HG03097 (cell line): ENCODE results near the gene CCL16.
"Not testable (repeated sequence)": the region's sequence is repeated elsewhere in the genome, so short reads cannot be mapped to it uniquely, and the experiment has no call there.

Experiments used
- ATAC-seq: cut with Tn5 transposase; IDR thresholded peaks from one replicate; pipeline ENCODE4 v1.9.1; 2021; ENCODE audit not compliant: unreplicated experiment, low FRiP score

CCL16 gene, protein sequence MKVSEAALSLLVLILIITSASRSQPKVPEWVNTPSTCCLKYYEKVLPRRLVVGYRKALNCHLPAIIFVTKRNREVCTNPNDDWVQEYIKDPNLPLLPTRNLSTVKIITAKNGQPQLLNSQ

DNA sequence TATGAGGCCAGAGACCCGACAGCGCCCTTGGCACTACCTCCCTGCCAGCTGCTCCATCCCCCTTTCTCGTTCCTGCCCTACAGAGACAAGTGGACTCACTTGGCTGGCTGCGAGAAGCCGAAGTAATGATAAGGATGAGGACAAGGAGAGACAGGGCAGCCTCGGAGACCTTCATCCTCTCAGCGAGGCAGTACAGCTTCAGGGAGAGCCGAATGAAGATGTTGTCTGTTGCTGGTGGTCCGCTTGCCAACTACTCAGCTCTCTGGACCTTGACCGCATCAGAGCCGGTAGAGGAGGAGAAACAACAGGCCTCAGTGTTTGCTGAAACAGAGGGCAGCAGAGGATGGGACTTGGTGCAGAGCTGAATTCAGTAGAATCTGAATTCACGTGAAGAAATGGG, at the start of gene CCL16:
CCL16 (minus strand) TSS at position 252 of the 400 bp plus-strand sequence; CDS start at position 175, 77 bp downstream.
- ATAC-seq = no peak

DNA sequence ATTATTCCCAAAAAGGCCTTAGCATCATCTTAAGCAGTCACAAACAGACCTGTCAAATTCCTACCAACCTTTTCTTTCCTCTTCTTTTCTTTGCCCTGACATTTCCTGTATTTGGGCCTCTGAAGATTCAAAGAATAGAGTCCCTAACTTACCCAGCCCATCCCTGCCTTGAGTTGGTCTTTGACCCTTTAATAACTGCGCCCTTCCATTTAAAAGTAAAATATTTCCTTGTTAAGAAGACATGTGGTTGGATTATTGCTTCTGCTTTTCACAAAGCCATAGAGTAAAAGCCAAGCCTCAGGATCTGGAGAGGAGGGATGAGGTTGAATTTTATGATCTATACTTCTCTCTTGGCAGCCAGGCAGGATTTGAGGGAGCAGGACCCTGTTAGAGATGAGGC, 49.7 kb upstream of the CCL16 start:
- ATAC-seq = no peak

DNA sequence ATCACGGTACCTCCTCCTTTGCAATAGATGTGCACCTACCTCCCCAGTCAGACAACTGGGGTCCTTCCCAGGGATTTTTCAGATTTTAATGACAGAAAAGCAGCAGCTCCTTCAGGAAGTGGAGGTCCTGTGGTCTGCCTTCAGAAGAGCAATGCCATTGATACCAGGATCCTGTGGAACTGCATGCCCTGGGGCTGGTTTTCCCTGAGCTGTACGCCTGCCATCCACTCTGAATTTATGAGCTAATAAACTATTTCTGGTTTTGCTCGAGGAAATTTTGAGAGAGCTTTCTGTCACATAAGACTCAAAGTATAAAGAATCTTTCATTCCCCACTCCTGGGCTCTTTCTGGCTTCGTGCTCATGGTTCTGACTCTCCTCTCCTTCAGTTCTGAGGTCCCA, 46.5 kb upstream of the CCL16 start:
- ATAC-seq = no peak

DNA sequence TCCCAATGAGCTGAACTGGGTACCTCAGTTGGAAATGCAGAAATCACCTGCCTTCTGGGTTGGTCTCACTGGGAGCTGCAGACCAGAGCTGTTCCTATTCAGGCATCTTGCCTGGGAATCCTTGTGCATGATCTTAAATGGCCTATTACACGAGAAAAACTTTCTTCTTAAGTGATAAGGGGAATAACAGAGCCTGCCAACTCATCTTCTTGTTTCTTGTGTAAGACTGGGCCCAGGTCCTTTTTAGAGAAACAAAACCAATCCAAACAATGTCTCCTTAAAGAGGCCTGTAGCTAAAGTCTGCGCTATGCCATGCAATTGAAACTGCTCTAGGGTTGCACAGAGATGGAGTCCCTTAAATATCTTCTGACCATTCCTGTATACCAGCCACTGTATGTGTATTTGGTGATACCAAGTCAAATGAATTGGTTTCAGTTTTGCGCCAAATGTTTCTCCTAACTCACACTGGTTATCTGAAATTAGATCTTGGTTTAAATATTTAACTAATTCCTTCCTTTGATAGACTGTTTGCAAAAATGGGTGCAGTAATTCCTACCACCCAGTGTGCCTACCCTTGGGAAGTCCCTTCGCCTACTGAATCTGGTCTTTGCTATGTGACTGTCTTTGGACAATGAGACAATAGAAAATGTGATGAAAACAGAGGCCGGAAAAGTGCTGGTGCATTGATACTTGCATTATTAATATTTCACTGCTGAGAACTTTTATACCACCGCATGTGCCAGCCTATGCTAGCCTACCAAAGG, 43.0 kb upstream of the CCL16 start:
- no peak for ATAC-seq

DNA sequence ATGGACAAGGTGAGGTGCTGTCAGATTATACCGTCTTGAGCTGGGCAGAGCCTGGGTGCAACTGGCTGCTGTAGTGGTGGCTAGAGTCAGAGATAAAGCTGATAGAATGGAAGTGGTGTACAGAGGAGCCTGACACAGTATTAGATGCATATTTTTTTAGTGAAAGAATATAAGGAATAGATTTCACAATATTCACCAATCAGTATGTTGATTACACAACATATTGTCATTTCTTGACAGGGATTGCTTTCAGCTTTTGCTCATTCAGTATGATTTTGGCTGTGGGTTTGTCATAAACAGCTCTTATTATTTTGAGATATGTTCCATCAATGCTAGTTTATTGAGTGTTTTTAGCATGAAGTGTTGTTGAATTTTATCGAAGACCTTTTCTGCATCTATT, 38.1 kb upstream of the CCL16 start:
- no peak for ATAC-seq

DNA sequence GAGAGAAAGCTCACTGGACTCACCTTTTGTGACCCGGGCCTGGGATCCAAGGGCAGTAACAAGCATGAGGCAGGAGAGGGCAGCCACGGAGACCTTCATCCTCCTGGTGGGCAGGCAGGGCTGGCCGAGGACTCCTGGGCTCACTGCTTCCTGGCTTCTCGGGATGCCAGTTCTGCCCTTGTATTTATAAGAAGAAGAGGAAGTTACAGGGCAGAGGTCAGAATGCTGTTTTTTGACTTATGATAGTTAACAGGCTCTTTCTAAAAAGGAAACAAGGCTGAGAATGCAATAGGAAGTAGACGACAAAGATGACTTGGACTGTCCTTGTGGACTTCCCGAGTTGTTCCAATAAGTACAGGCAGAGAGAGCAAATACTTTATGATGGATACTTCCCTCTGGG, 36.5 kb upstream of the CCL16 start, which contains the start of gene CCL23:
CCL23 (minus strand) TSS at position 174 of the 400 bp plus-strand sequence; CDS start at position 99, 75 bp downstream.
- no peak for ATAC-seq

DNA sequence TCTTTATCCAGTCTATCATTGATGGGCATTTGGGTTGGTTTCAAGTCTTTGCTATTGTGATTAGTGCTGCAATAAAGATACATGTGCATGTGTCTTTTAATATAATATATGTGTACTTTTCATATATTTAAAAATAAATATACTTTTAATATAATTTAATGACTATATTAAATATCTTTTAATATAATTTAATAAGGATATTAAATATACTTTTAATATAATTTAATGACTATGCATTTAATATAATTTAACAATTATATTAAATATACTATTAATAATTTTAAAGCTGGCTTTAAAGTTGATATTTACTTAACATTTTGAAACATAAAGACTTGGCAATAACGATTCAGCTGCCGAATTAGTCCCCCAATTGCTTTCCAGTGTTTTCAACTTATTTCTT, 35.3 kb upstream of the CCL16 start:
- no peak for ATAC-seq

DNA sequence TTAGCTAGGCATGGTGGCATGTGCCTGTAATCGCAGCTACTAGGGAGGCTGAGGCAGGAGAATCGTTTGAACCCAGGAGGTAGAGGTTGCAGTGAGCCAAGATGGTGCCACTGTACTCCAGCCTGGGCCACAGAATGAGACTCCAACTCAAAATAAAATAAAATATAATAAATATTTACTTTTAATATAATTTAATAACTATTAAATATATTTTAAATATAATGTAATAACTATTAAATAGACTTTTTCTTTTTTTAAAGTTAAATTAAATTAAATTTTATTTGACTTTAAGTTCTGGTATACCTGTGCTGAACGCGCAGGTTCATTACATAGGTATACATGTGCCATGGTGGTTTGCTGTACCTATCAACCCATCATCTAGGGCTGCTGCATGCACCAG, 34.6 kb upstream of the CCL16 start:
- not testable (repeated sequence) for ATAC-seq

DNA sequence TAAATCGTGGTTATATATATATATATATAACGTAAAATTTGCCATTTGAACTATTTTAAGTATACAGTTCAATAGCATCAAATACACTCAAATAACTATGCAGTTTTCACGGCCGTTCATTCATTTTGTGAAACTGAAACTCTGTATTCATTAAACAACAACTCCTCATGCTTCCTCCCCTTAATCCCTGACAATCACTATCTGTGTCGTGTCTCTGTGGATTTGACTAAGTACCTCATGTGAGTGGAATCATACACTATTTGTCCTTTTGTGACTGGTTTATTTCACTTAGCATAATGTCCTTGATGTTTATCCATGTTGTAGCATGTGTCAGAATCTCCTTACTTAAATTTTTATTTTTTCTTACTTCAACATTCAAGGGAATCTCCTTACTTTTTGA, 33.6 kb upstream of the CCL16 start:
- no peak for ATAC-seq

DNA sequence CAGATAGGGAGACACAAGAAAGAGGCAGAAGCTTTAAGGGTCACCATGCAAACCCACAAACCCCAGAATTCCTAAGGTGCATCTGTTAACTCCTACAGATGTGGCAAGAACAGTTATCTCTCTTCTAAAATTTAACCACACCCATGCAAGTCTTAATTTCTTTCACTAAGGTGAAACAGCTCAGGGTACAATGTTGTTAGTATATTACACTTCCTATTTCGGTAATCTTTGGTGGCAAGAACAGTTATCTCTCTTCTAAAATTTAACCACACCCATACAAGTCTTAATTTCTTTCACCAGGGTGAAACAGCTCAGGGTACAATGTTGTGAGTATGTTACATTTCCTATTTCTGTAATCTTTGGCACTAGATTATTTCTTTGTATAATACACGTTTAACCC, 29.9 kb upstream of the CCL16 start:
- no peak for ATAC-seq

DNA sequence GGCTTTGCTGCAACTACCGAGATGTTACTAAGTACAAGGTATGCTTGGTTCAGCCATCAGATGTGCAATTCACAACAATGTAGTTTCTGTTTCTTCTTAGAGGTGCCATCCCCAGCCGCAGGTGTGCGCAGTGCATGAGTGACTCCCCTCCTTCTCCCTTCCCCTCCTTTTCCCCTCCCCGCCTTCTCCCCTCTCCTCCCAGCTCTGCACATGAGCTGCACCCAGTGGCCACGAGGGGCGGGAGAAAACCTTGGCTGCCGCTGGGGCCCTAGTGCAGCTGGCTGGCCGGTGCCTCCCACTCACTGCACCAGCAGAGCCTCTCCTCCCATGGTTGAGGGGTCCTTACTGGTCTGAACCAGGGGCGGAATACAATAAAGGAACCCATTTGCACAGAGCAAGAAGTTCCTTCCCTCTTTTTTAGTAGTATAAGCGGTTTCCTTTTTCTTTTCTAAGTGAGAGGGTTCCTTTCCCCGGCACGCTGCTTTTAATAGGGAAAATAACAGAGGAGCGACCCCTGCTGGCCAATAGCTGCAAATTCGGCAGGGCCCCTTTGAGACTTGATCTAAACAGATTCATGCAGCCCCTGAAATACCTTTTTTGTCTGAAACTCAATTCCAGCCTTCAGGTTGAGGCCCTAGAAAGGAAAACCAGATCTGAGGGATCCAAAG, 27.8 kb upstream of the CCL16 start:
- no peak for ATAC-seq

DNA sequence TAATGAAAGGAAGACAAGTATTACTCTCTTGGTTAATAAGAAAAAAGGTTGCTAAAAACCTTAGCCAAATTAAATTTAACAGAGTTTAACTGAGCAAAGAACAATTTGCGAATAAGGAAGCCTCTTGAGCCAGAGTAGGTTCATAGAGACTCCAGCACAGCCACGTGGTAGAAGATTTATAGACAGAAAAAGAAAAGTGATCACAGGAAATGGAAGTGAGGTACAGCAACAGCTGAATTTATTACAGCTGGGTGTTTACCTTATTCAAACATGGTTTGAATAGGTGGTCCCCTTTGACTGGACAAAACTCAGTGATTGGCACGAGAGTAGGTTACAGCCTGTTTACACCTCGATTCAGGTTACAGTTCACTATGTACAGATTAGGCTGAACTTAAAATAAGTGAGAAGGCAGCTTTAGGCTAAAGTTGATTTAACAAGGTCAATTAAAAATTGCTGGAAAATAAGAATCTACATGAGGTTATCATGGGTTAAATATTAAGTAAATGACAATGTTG, 23.4 kb upstream of the CCL16 start:
- ATAC-seq = no peak

DNA sequence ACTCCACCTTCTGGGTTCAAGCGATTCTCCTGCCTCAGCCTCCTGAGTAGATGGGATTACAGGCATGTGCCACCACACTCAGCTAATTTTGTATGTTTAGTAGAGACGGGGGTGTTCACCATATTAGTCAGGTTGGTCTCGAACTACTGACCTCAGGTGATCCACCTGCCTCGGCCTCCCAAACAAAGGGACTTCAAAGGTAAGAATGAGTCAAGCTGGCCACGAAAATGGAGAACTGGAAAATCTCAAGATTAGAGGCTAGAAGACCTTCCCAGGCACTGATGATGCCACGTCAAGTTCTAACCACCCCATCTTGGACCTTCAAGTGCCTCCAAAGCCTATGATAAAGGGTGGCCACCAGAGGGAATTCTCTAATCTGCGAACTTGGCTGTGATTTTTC, 21.3 kb upstream of the CCL16 start:
- no peak for ATAC-seq

DNA sequence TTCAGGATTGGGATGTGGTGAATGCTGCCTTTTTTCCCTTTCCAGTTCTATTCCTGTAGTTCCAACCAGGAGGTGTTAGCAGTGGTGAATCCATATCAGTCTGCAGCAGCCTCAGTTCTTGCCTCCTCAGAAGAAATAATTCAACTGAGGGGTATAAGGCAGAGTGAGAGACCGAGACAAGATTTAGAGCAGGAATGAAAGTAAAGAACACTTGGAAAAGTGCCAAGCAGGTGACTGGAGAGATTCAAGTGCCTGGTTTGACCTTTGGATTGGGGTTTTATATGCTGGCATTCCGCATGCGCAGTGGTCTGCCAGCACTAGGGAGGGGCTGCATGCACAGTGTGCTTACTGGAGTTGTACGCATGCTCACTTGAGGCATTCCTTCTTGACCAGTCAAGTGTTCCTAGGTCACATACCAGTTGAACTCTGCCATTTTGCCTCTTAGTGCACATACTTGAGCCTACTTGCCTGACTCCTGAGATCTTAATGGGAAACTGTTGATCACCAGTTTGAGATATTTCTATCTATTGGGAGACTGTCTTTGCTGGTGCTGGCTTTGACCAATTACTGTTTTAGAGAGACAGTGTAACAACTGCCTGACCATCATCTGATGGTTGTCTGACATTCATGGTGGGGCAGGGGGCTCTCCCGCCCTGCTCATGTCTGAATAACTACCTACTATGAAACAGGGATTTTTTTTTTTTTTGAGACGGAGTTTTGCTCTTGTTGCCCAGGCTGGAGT, 20.7 kb upstream of the CCL16 start:
- ATAC-seq = no peak

DNA sequence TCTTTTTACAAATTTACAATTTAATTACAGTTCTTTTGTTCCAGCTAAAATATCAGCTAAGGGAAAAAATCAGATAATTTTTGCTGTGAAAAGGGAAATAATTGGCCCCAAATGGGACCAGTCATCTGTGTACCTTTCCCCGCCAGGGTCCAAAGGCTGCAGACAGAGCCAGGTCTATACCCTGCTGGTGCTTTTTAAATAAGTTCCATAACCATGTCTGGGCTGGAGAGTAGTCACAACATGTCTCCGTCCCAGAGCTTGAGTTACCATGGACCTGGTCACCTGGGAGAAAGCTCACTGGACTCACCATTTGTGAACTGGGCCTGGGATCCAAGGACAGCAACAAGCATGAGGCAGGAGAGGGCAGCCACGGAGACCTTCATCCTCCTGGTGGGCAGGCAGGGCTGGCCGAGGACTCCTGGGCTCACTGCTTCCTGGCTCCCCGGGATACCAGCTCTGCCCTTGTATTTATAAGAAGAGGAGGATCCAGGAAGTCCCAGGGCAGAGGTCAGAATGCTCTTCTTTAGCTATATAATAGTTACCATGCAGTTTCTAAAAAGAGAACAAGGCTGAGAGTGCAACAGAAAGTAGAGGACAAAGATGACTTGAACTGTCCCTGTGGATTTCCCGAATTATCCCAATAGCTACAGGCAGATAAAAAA, 19.9 kb upstream of the CCL16 start, which contains the start of gene CCL15:
CCL15 (minus strand) TSS at position 444 of the 662 bp plus-strand sequence; CDS start at position 383, 61 bp downstream.
- ATAC-seq = no peak

DNA sequence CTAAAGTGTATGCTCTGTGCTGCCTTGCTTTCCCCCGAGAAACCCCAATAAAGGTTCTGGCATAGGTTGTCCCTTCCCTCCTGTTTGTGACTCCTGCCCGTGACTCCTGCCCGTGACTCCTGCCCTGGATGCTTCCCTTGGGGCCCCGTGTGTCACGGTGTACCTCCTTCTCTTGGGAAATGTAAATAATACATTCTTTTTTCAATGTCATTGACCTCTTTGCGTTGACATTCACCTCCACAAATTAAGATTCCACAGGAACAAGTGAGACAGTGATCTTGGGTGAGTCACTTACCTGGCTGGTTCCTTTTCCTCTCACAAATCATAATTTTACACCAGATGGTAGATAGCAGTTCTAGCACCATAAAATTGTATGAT, 19.4 kb upstream of the CCL16 start:
- no peak for ATAC-seq

DNA sequence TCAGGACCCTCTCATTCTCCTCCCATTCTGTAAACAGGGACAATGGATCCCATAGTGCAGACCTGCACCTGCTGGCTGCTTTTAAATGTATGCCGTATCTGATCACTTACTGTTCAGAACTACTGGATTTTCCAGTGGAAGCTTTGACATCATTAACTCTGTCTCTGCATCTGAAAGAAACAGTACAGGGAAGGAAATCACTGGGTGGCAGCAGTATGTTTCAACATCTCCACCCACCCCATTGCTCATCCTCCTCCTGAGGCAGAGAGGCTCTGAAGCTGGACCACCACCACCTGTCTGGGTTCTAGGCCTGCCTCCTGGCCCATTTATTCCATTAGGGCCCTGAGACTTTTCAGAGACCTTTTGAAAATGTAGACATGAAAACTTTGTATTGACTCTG, 17.5 kb upstream of the CCL16 start:
- no peak for ATAC-seq

DNA sequence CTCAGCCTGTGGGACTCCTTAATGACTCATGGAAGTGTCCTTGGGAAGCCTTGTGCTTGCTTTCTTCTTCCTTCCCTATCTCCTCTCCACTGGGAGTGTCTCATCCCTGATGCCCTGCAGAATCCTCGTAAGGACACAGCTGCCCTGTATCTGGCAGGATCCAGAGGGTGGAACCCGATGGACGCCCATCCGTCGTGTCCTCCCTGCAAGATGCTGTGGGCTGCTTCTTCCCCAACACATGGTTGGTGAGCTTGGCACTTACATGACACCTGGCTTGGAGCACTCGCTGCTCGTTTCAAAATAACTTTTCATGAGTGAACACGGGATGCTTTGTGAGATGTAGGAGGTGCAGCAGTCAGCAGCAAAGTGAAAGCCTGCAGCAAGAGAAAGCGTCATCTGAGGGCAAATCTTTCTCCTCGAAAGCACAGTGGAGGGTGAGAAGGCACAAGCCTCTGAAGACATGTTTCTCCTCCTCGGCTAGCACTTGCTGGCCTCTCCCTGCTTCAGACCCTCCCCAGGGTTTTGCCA, 16.8 kb upstream of the CCL16 start:
- ATAC-seq = no peak

DNA sequence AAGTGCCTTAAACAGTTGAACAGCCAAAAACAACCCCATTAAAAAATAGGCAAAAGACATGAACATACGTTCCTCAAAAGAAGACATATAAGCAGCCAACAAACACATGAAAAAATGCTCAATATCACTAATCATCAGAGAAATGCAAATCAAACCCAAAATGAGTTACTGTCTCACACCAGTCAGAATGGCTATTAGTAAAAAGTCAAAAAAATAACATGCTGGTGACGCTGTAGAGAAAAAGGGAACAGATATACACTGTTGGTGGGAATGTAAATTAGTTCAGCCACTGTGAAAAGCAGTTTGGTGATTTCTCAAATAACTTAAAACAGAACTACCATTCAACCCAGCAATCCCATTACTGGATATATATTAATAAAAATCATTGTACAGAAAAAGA, 14.0 kb upstream of the CCL16 start:
- ATAC-seq = not testable (repeated sequence)

DNA sequence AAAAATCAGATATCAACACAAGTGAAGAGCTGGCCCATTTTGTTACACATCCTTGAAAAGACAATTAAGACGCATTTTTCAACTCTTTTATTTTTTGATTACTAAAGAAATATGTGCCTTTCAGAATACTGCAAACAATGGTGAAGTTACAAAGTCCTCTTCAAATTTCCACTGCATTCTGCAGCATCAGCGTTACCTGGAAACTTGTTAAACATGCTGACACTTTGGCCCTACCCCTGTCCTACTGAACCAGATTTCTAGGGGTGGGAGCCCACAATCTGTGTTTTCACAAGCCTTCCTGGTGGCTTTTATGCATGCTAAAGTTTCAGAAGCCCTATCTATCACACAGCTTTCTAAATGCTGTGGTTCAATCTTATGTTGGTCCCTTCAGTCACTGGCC, 9.8 kb upstream of the CCL16 start:
- ATAC-seq = no peak
